GM12891 (cell line): ENCODE results near the gene LYPD4.
"Not testable (repeated sequence)": the region's sequence is repeated elsewhere in the genome, so short reads cannot be mapped to it uniquely, and the experiment has no call there.

Experiments used
- DNase-seq: peaks from one replicate; pipeline ENCODE4 v3.0.0; 2011; ENCODE audit warnings: low spot score; ENCODE audit not compliant: insufficient read length
- FAIRE-seq: peaks from 2 replicates; lab custom pipeline; 2011; peaks lifted over from hg19 to GRCh38; lab: Jason Lieb, UNC
- PAX5 ChIP-seq: IDR thresholded peaks from 2 replicates; pipeline ENCODE4 v1.6.1; 2011; ENCODE audit warnings: low read length, moderate library complexity, mild to moderate bottlenecking; ENCODE audit not compliant: insufficient read depth, severe bottlenecking
- POLR2A ChIP-seq: IDR thresholded peaks from 2 replicates; pipeline ENCODE4 v1.6.1; 2011; ENCODE audit warnings: low read depth, low read length, control low read depth
- POLR2AphosphoS5 ChIP-seq: IDR thresholded peaks from 2 replicates; pipeline ENCODE4 v1.6.1; 2011; ENCODE audit warnings: low read depth, low read length, control low read depth
- POU2F2 ChIP-seq: IDR thresholded peaks from 2 replicates; pipeline ENCODE4 v1.6.1; 2011; ENCODE audit warnings: low read depth, mild to moderate bottlenecking, control low read depth, low read length, moderate library complexity
- SPI1 ChIP-seq: IDR thresholded peaks from 2 replicates; pipeline ENCODE4 v1.6.1; 2011; ENCODE audit warnings: low read depth, low read length, control low read depth
- TAF1 ChIP-seq: IDR thresholded peaks from 2 replicates; pipeline ENCODE4 v1.6.1; 2011; ENCODE audit warnings: low read depth, low read length, control low read depth

LYPD4 gene

DNA sequence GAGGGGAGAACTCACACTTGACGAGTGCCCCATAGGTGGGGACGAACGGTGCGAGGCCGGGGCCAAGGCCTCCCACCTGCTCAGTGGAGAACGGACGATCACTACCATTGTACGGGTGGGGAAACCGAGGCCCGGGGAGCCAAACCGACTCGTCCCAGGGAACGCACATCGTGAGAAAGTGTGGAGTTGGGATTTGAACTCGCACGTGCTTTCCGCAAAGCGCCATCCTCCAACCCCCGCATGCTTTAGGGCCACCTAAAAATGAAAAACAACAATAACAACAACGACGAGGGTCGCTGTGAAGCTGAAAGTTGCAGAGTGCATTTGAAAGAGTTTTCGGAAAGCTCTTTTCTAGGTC lies 39.0 kb upstream of the LYPD4 start:
- TF ChIP-seq POLR2A: no peak; the same call in 1 of the 2 replicates
- TF ChIP-seq POLR2AphosphoS5: no peak
- no peak for TF ChIP-seq POU2F2
- FAIRE-seq: peak; percentile 57
- DNase-seq: no peak

DNA sequence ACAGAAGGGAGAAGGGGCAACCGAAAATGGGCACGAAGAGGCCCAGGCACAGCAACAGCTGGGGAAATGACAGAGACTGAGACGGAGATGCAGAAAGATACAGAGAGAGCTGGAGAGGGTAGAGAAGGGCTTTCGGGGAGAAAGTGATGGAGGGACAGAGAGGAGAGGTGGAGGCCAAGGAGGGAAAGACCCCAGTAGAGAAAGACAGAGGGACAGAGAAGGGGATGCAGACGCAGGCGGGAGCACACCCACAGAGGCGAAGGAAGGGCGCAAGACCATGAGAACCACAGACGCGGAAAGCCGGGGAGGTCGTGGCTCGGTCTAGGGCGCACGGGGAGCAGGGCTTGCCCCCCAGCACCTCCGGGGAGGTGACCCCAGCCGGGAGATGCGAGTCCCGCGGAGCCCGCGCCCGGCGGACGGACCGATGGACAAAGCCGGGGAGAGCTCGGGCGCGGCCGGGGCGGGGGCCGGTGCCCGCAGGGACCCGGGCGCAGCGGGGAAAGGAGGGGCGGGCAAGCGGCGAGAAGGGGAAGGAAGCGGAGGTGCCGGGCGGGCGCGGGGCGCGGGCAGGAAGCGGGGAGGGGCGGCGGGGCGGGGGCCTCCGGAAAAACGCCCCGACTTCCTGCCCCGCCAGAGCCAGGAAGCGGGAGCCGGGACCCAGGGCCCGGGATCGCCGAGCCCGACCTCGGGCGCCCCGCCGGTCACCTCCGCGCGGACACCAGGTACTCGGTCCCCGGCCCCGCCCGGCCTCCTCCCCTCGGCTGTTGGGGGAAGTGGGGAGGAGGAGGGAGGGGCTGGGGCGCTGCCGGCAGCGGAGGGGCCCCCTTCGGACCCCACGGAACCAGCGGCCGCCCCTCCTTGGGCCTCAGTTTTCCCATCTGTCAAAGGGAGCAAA lies 38.3 kb upstream of the LYPD4 start, which contains the start of gene ARHGEF1:
Gene ARHGEF1 (plus strand): TSS at position 617 of the 895 bp plus-strand sequence. CDS start 4,899 bp downstream, outside the sequence.
- FAIRE-seq: peak; percentile 26
- no peak for DNase-seq
- TF ChIP-seq POLR2A (no peak; the same call in 1 of the 2 replicates), SPI1 (peak; percentile 10; the same call in 1 of the 2 replicates)

DNA sequence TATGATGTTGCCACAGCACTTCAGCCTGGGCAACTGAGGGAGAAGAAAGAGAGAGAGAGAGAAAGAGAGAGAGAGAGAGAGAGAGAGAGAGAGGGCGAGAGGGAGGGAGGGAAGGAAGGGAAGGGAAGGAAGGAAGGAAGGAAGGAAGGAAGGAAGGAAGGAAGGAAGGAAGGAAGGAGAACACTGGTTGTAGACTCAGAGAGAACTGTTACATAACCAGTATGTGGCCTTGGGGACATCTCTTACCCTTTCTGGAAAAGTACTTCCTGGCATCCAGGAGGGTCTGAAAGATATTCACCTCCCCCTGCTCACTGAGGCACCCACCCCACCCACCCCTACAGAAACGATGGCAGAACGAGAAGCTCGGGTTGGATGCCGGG lies 35.8 kb upstream of the LYPD4 start:
- no peak for FAIRE-seq
- TF ChIP-seq SPI1 (no peak), POLR2A (no peak), POLR2AphosphoS5 (no peak), PAX5 (no peak), TAF1 (no peak), POU2F2 (no peak)
- DNase-seq: no peak

DNA sequence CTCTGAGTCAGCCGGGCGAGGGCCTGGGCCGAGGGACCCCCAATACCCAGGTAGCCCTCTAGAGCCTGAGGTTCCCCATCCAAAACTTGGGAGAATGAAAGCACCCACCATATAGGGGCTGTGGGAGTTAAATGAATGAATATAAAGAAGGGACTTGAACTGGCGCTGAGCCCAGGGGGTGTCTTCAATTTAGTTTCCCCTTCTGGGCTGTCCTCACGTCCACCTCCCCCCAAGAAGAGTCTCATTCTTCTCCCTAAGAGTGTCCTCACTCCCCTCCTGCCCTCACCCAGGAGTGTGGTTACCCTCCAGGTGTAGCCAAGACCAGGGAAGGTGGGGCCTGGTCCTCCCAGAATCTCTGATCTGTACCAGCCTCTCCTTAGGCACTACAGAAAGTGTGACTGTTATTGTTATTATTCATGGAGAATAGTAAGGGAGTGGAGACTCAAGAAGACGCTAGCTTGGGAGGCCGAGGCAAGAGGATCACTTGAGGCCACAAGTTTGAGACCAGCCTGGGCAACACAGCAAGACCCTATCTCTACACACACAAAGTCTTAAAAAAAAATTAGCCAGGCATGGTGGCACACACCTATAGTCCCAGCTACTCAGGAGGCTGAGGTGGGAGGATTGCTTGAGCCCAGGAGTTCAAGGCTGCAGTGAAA lies 35.3 kb upstream of the LYPD4 start:
- TF ChIP-seq POLR2AphosphoS5: no peak
- no peak for TF ChIP-seq PAX5
- TF ChIP-seq SPI1: no peak
- no peak for TF ChIP-seq POLR2A
- TF ChIP-seq POU2F2: no peak
- TF ChIP-seq TAF1: no peak

DNA sequence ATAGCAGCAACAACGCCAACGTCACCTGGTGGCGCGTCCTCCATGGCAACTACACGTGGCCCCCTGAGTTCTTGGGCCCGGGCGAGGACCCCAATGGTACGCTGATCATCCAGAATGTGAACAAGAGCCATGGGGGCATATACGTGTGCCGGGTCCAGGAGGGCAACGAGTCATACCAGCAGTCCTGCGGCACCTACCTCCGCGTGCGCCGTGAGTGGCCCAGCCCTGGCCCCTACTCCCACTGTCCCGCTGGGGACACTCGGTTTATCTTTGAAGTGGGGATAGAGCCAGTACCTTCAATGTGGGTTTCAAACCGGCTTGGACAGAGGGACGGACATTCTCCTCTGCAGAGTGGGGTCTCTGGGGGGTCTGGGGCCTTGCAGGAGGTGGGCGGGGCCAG lies 34.6 kb upstream of the LYPD4 start:
- no peak for FAIRE-seq
- no peak for DNase-seq
- no peak for TF ChIP-seq POLR2AphosphoS5
- no peak for TF ChIP-seq POLR2A
- no peak for TF ChIP-seq PAX5
- TF ChIP-seq TAF1: no peak
- no peak for TF ChIP-seq POU2F2
- TF ChIP-seq SPI1: no peak

More for the DNA sequence above, 35.3 kb upstream of the LYPD4 start:
- DNase-seq (no peak), FAIRE-seq (no peak)

DNA sequence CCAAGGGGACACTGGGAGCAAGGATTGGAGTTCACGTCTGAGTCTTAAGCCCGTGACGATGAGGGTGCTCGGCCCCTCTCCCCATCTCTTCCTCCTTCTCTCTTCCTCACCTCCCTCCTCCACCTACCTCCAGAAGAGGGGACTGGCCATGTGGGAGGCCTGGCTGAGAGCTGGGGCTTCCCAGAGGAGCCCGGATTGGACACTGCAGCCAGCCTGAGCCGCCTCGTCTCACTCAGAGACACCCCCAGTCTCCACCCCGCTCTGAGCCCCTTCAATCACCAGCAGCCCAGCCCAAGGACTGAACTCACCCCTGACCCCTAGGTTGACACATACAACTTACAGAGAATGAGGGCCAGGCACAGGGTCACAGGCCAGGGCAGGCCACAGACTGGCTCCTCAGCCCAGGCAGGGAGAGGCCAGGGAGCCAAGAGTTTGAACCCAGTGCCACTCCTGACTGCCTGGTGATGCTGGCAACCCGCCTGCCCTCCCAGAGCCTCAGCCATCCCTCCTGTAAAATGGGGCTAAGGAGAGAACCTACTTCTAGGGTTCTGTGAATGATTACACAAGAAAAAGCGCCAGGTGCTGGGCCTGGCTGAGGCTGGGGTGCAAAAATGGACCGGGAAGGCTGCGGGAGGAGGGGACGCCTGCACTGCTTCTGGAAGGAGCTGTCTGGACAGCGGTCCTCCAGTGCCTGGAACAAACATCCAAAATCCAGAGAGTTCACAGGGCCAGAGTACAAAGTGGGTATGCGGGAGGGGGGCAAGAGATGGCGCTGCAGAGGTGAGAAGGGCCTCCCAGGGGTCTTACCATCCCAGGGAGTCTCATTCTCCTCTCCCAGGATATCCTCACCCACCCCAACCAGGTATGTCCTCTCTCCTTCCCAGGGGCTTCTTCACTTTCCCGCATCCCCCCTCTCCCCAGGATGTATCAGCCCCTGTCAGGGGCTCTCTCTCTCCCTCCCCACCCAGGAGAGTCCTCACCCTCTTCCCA lies 33.7 kb upstream of the LYPD4 start:
- DNase-seq (no peak), FAIRE-seq (no peak)
- TF ChIP-seq TAF1 (peak; percentile 40; the same call in 1 of the 2 replicates), POLR2A (peak; percentile 86), POLR2AphosphoS5 (peak; percentile 91), SPI1 (no peak)

DNA sequence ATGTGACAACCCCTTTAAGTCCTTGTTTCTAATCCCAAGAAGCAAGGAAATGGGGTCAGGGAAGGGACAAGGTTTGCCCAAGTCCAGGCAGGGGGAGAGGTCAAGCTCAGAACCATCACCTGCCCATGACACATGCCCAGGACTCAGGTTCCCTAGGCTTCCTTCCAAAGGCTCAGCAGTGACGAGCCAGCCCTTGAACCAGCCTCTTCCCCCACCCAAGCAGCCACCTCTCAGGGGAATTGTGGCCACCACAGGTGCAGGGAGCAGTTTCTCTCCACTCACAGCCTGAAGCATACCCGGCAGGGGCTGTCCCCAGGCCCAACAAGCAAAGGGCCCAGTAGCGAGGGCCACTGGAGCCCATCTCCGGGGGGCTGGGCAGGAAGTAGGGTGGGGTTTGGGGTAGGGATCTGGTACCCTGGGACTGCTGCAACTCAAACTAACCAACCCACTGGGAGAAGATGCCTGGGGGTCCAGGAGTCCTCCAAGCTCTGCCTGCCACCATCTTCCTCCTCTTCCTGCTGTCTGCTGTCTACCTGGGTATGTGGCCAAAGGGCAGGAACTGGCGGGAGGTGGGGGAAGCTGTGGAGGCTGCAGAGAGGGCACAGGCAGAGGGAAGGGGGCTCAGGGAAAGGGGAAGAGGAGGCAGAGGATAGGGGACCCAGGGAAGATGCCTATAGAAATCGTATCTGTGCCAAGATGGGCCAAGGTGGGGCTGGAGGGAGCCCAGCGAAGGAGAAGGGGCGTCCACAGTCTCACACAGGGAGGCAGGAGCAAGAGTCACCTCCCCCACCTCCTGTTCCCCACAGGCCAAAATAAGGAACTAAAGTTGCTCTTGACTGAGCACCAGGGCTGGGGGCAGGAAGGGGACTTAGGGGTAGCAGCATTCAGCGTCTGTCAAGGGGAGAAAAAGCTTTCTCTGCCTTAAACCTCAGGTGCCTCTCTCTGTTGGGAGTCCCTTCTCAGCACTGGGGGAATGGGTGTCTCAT lies 32.7 kb upstream of the LYPD4 start, which contains the start of gene CD79A:
Gene CD79A (plus strand): TSS at position 433 of the 986 bp plus-strand sequence. CDS start 26 bp downstream, at position 459.
- TF ChIP-seq POU2F2 (peak; percentile 71; the same call in 1 of the 2 replicates), PAX5 (peak; percentile 80), TAF1 (peak; percentile 54), POLR2A (peak; percentile 86), SPI1 (peak; percentile 30; the same call in 1 of the 2 replicates), POLR2AphosphoS5 (peak; percentile 69)
- DNase-seq (no peak), FAIRE-seq (peak; percentile 98)

DNA sequence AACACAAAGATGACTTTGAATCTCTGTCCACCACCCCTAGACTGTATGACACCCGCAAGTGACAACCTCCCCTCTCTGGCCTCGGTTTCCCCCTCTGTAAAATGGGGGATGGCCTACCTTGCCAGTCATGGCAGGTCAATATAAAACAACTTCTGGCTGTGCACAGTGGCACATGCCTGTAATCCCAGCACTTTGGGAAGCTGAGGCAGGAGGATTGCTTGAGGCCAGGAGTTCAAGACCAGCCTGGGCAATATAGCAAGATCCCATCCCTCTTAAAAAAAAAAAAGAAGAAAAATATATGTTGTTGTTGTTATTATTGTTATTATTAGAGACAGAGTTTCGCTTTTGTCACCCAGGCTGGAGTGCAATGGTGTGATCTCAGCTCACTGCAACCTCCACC lies 31.5 kb upstream of the LYPD4 start:
- not testable (repeated sequence) for FAIRE-seq, DNase-seq
